ENCODE measurements around the gene COX17. TPM values are rescaled to one million over a fixed set of nuclear protein-coding genes. Genes with fewer than 3 reads are reported as not detected.

The COX17 gene
- total and polyA plus RNA-seq, 2 experiments from 2014 or later: 56.8 to 146 TPM

GRCh38 chr3:119647843-119648575, 29.2 kb downstream of the COX17 start:
- Histone ChIP-seq H3K36me3 (peaks cover 61% of the 10 kb centered on the region), H3K9me3 (ENCODE audit: low read depth) (no peaks in the 10 kb centered on the region), H3K27me3 (no peaks in the 10 kb centered on the region), H3K4me1 (ENCODE audit: low read depth) (peaks cover 34% of the 10 kb centered on the region), H3K27ac (peak overlapping the region; percentile 12), H3K4me3 (no peak overlapping the region)
- peak in 1 of 2 donors; percentile 69 for DNase-seq (ENCODE audit: low read depth in 1 of 2, low spot score in 1 of 2)
- TF ChIP-seq CTCF (IDR thresholded peaks at IDR 0.05; ENCODE audit: low read depth, low read length): no peak

DNA sequence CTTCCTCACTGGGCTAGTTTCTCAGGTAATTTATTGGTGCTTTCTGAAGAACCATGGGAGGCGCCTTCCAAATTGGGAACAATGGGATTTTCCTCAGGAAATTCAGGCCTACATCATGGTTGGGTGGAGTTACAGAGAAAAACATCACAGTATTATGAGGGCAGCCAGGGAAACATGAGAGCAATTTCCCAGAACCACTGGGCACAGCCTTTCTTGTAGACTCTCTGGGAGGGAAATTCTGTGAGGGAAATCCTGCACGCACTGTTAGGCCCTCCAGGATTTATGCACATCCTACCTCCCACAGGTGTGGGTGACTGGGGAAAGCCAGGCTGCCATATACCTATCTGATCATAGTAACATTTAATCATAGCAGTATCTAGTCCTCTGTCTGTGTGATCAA, 30.0 kb downstream of the COX17 start:
- Histone ChIP-seq H3K36me3 (peaks cover 68% of the 10 kb centered on the region), H3K4me3 (no peak overlapping the region), H3K4me1 (ENCODE audit: low read depth) (peaks cover 29% of the 10 kb centered on the region), H3K27ac (peak overlapping the region; percentile 12), H3K27me3 (no peaks in the 10 kb centered on the region), H3K9me3 (ENCODE audit: low read depth) (no peaks in the 10 kb centered on the region)
- peak in 1 of 2 donors; percentile 46 for DNase-seq (ENCODE audit: low read depth in 1 of 2, low spot score in 1 of 2)
- no peak for TF ChIP-seq CTCF (IDR thresholded peaks at IDR 0.05; ENCODE audit: low read depth, low read length)

GRCh38 chr3:119645813-119646212, 31.4 kb downstream of the COX17 start:
- Histone ChIP-seq H3K36me3 (peaks cover 71% of the 10 kb centered on the region), H3K4me1 (ENCODE audit: low read depth) (peaks cover 23% of the 10 kb centered on the region), H3K4me3 (no peak overlapping the region), H3K27me3 (no peaks in the 10 kb centered on the region), H3K9me3 (ENCODE audit: low read depth) (no peaks in the 10 kb centered on the region), H3K27ac (peak overlapping the region; percentile 43)
- DNase-seq (ENCODE audit: low read depth in 1 of 2, low spot score in 1 of 2): no peak
- TF ChIP-seq CTCF (IDR thresholded peaks at IDR 0.05; ENCODE audit: low read depth, low read length): no peak

DNA sequence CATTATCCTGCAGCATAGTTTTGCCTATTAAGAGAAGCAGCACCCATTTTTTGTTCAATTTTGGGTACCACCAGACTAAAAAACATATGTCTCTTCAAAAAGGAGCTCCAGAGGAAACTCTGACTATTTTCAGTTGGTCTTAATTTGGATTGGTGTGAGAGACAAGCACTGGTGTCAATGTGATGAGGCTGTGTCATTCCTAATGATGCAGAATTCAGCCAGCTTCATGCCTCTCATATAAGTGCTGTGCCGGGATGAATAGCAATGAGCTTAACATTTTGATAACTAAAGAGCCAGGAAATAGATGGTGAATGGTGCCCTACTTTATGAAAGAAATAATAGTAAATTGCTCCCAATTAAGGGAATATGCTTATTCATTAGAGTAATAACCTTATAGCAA, 32.7 kb downstream of the COX17 start:
- no peaks in the 10 kb centered on the region for H3K27me3 ChIP-seq
- no peaks in the 10 kb centered on the region for H3K9me3 ChIP-seq (ENCODE audit: low read depth)
- no peak for DNase-seq (ENCODE audit: low read depth in 1 of 2, low spot score in 1 of 2)
- H3K4me3 ChIP-seq: no peak overlapping the region
- no peak for TF ChIP-seq CTCF (IDR thresholded peaks at IDR 0.05; ENCODE audit: low read depth, low read length)
- peaks cover 14% of the 10 kb centered on the region for H3K4me1 ChIP-seq (ENCODE audit: low read depth)
- H3K36me3 ChIP-seq: peaks cover 81% of the 10 kb centered on the region
- H3K27ac ChIP-seq: peak overlapping the region; percentile 46

- Histone ChIP-seq H3K36me3 (peaks cover 78% of the 10 kb centered on the region), H3K4me3 (no peak overlapping the region), H3K27me3 (no peaks in the 10 kb centered on the region), H3K4me1 (ENCODE audit: low read depth) (peaks cover 19% of the 10 kb centered on the region), H3K27ac (peak overlapping the region; percentile 46), H3K9me3 (ENCODE audit: low read depth) (no peaks in the 10 kb centered on the region)
- no peak for TF ChIP-seq CTCF (IDR thresholded peaks at IDR 0.05; ENCODE audit: low read depth, low read length)
- peak in 1 of 2 donors; percentile 49 for DNase-seq (ENCODE audit: low read depth in 1 of 2, low spot score in 1 of 2)
Observed at GRCh38 chr3:119643528-119643927, 33.7 kb downstream of the COX17 start.
